Measurements from ENCODE around the gene CHCHD6. TPM values are rescaled to one million over a fixed set of nuclear protein-coding genes. Genes with fewer than 3 reads are reported as not detected.

Gene CHCHD6
- total and polyA plus RNA-seq, 4 donors, result 12.1 to 22.6 (median 17.5) TPM

DNA sequence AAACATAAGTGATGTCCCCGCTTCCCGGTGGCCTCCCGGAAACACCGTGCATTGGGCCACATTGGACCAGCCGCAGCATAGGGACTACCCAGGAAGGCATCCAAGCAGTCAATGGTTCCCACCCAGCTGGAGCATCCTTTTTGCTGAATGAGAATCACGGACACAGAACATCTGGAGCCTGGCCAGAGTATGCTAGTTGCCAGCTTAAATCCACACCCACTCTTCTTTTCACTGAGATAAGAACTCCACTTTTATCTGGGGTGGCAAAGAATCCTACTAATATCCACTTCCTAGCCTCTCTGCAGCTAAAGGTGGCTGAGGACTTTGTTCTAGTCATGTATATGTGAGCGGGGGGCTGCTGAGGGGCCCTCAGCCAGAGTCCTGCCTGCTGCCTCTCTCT, 183.6 kb downstream of the CHCHD6 start:
- Histone ChIP-seq H3K4me1 (ENCODE audit: control insufficient read depth in 5 of 5, insufficient read depth in 5 of 5, low read length in 5 of 5) (peaks cover 0 to 7% (median 3%) of the 10 kb centered on the region in 5 donors), H3K36me3 (ENCODE audit: control insufficient read depth in 4 of 4, insufficient read depth in 4 of 4, low read length in 4 of 4) (no peaks in the 10 kb centered on the region), H3K27ac (ENCODE audit: low read depth in 1 of 2, low read length in 1 of 2) (no peak overlapping the region), H3K9ac (ENCODE audit: insufficient read depth in 1 of 2, low read length in 2 of 2) (no peak overlapping the region), H3K9me3 (ENCODE audit: control insufficient read depth in 4 of 4, insufficient read depth in 3 of 4, low read length in 3 of 4) (no peaks in the 10 kb centered on the region), H3K27me3 (ENCODE audit: control insufficient read depth in 3 of 3, insufficient read depth in 3 of 3, low read length in 2 of 3) (no peaks in the 10 kb centered on the region), H3K4me3 (no peak overlapping the region)
- ATAC-seq (ENCODE audit: insufficient read depth, low FRiP score) (no peak), DNase-seq (peak in 1 of 3 donors; percentile 14)
- 85 to 90% methylated on average over 7 of the region's 7 CpGs for WGBS, 2 donors
- TF ChIP-seq, protein P1, sequence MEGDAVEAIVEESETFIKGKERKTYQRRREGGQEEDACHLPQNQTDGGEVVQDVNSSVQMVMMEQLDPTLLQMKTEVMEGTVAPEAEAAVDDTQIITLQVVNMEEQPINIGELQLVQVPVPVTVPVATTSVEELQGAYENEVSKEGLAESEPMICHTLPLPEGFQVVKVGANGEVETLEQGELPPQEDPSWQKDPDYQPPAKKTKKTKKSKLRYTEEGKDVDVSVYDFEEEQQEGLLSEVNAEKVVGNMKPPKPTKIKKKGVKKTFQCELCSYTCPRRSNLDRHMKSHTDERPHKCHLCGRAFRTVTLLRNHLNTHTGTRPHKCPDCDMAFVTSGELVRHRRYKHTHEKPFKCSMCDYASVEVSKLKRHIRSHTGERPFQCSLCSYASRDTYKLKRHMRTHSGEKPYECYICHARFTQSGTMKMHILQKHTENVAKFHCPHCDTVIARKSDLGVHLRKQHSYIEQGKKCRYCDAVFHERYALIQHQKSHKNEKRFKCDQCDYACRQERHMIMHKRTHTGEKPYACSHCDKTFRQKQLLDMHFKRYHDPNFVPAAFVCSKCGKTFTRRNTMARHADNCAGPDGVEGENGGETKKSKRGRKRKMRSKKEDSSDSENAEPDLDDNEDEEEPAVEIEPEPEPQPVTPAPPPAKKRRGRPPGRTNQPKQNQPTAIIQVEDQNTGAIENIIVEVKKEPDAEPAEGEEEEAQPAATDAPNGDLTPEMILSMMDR (IDR thresholded peaks at IDR 0.05; ENCODE audit: control extremely low read depth, extremely low read depth), result no peak

DNA sequence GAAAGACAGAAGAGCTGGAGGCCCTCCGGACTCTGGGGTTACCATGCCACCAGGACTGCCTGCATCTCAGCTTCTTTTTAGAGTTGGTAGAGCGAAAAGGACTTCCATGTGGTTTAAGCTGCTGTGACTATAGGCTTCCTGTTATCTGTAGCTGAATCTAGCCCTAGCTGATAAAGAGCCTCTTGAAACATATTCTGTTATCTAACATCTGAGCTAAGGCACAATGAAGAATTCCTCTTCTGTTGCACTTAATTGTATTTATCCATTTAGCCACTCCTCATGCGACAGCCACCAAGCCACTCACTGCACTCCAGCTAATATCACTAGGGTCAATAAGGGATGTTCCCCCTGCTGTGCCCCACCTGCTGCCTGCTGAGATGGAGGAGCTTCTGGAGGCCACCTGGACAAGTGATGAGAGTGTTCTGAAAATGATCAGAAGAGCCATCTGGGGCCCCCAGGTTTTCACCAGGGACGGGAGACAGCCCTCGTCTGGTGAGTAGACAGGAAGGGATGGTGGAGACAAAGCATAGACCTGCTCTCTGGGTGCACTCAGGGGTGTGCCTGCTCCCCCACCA, 184.2 kb downstream of the CHCHD6 start:
- 85 to 88% methylated on average over 5 of the region's 5 CpGs for WGBS, 2 donors
- TF ChIP-seq, protein P1 (IDR thresholded peaks at IDR 0.05; ENCODE audit: control extremely low read depth, extremely low read depth), result no peak
- ATAC-seq (ENCODE audit: insufficient read depth, low FRiP score), result no peak
- H3K4me3 ChIP-seq, result no peak overlapping the region
- no peak overlapping the region for H3K9ac ChIP-seq (ENCODE audit: insufficient read depth in 1 of 2, low read length in 2 of 2)
- no peaks in the 10 kb centered on the region for H3K9me3 ChIP-seq (ENCODE audit: control insufficient read depth in 4 of 4, insufficient read depth in 3 of 4, low read length in 3 of 4)
- H3K27ac ChIP-seq (ENCODE audit: low read depth in 1 of 2, low read length in 1 of 2), result no peak overlapping the region
- DNase-seq, result no peak
- no peaks in the 10 kb centered on the region for H3K36me3 ChIP-seq (ENCODE audit: control insufficient read depth in 4 of 4, insufficient read depth in 4 of 4, low read length in 4 of 4)
- H3K27me3 ChIP-seq (ENCODE audit: control insufficient read depth in 3 of 3, insufficient read depth in 3 of 3, low read length in 2 of 3), result no peaks in the 10 kb centered on the region
- peaks cover 0 to 7% (median 3%) of the 10 kb centered on the region in 5 donors for H3K4me1 ChIP-seq (ENCODE audit: control insufficient read depth in 5 of 5, insufficient read depth in 5 of 5, low read length in 5 of 5)

DNA sequence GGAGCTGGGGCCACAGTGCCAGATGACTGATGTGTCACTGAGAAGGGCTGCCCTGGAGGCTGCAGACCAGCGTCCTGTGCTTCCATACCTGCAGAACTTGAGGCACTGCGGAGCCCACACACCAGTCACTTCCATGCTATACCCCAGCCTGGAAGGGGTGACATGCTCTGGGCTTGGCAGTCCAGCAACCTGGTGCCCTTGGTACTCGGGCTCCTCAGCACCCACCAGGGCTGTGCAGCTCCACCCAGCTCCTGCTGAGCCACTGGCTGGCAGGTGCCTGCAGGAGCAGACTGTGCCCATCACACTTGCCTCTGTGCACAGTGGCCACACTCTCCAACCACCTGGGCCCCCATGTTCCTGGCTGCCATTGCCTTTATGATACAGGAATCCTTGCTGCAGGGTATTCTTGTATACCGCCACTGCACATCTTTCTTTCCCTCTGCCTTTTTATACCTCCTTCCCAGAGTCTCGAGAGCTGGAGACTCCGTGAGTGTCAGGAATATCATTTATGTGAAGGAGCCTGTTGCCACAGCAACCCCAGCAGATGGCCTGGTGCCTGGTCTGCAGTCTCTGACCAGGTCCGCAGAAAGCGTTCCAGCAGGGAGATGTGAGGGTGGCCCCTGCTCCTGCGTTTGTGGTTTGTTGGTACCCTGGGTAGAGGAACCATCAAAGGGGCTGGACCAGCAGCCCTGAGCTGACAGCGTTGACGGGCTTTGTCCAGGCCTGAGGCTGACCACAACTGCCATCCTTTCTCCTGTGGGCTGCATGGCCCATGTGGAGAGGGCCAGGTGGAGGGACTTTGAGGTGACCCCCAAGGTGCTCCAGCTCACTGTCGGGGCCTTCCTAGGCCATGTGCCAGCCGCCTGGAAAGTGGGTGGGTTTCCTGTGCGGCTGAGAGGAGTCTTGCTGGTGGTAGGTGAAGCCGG, 185.5 kb downstream of the CHCHD6 start:
- Histone ChIP-seq H3K9me3 (ENCODE audit: control insufficient read depth in 4 of 4, insufficient read depth in 3 of 4, low read length in 3 of 4) (no peaks in the 10 kb centered on the region), H3K27me3 (ENCODE audit: control insufficient read depth in 3 of 3, insufficient read depth in 3 of 3, low read length in 2 of 3) (no peaks in the 10 kb centered on the region)
- WGBS, 2 donors, result 96 to 97% methylated on average over 15 of the region's 15 CpGs

More for the DNA sequence above, 185.5 kb downstream of the CHCHD6 start:
- Histone ChIP-seq H3K27ac (ENCODE audit: low read depth in 1 of 2, low read length in 1 of 2) (no peak overlapping the region), H3K9ac (ENCODE audit: insufficient read depth in 1 of 2, low read length in 2 of 2) (no peak overlapping the region), H3K4me3 (no peak overlapping the region), H3K36me3 (ENCODE audit: control insufficient read depth in 4 of 4, insufficient read depth in 4 of 4, low read length in 4 of 4) (no peaks in the 10 kb centered on the region), H3K4me1 (ENCODE audit: control insufficient read depth in 5 of 5, insufficient read depth in 5 of 5, low read length in 5 of 5) (peaks cover 0 to 3% (median 0%) of the 10 kb centered on the region in 5 donors)
- TF ChIP-seq, protein P1 (IDR thresholded peaks at IDR 0.05; ENCODE audit: control extremely low read depth, extremely low read depth), result no peak
- no peak for ATAC-seq (ENCODE audit: insufficient read depth, low FRiP score)
- no peak for DNase-seq
